ENCODE data around the gene TUBGCP6.

The TUBGCP6 gene

GRCh38 chr22:50179937-50180726 lies 64.7 kb downstream of the TUBGCP6 start:
- no peak overlapping the region for H3K4me3 ChIP-seq (replicated peaks; ENCODE audit: low read depth, low read length)
- no peak for TF ChIP-seq CTCF (IDR thresholded peaks at IDR 0.05; ENCODE audit: low read depth, low read length, missing control alignments)
- DNase-seq (ENCODE audit: extremely low read depth, low read depth) = no peak

- no peak for DNase-seq (ENCODE audit: extremely low read depth, low read depth)
- no peak overlapping the region for H3K4me3 ChIP-seq (replicated peaks; ENCODE audit: low read depth, low read length)
- no peak for TF ChIP-seq CTCF (IDR thresholded peaks at IDR 0.05; ENCODE audit: low read depth, low read length, missing control alignments)
These were observed 65.7 kb downstream of the TUBGCP6 start for GRCh38 chr22:50178871-50179869.

- no peak for DNase-seq (ENCODE audit: extremely low read depth, low read depth)
- no peak for TF ChIP-seq CTCF (IDR thresholded peaks at IDR 0.05; ENCODE audit: low read depth, low read length, missing control alignments)
- no peak overlapping the region for H3K4me3 ChIP-seq (replicated peaks; ENCODE audit: low read depth, low read length)
These were observed 66.4 kb downstream of the TUBGCP6 start for GRCh38 chr22:50178471-50178864.

GRCh38 chr22:50177537-50178470 lies 67.0 kb downstream of the TUBGCP6 start:
- no peak for TF ChIP-seq CTCF (IDR thresholded peaks at IDR 0.05; ENCODE audit: low read depth, low read length, missing control alignments)
- DNase-seq (ENCODE audit: extremely low read depth, low read depth) = no peak
- no peak overlapping the region for H3K4me3 ChIP-seq (replicated peaks; ENCODE audit: low read depth, low read length)

GRCh38 chr22:50176850-50177536 lies 67.8 kb downstream of the TUBGCP6 start:
- TF ChIP-seq CTCF (IDR thresholded peaks at IDR 0.05; ENCODE audit: low read depth, low read length, missing control alignments) = no peak
- no peak for DNase-seq (ENCODE audit: extremely low read depth, low read depth)
- no peak overlapping the region for H3K4me3 ChIP-seq (replicated peaks; ENCODE audit: low read depth, low read length)

All from HFF-Myc (cell line).